Epithelial cell of esophagus (primary cell): ENCODE results near the gene OR2T35.
"Not testable (repeated sequence)": the region's sequence is repeated elsewhere in the genome, so short reads cannot be mapped to it uniquely, and the experiment has no call there.

Experiments
- DNase-seq: peaks from one replicate; pipeline ENCODE4 v3.0.0; 2010; ENCODE audit warnings: low read depth
- H3K4me3 ChIP-seq: 2 replicates; pipeline ENCODE4 v1.5.1; 2011; ENCODE audit warnings: mild to moderate bottlenecking, low read length, control low read depth
- TF ChIP-seq, protein P1 (sequence below): IDR thresholded peaks from 2 replicates; pipeline ENCODE4 v1.5.1; 2011; ENCODE audit warnings: low read depth, mild to moderate bottlenecking, low read length, control low read depth, inconsistent platforms; ENCODE audit not compliant: insufficient read depth; ENCODE audit errors: missing control alignments

The OR2T35 gene

DNA sequence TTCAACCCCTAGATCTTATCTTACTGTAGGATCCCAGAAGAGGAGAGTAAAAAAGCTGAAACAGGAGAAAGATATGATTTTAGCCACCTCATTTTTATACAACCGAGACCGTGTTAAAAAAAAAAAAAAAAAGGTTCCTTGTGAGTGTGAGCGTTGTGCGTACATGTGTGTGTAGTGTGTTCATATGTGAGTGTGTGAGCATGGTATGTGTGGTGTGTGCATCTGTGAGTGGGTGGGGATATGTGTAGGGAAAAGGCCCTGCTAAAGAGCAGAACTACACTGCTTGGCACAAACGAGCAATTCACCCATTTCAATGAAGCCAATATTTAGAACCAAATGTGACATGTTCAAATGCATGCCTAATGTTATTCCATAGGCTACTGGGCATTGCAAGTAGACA, 3.5 kb downstream of the OR2T35 start:
- not testable (repeated sequence) for DNase-seq, H3K4me3 ChIP-seq

DNA sequence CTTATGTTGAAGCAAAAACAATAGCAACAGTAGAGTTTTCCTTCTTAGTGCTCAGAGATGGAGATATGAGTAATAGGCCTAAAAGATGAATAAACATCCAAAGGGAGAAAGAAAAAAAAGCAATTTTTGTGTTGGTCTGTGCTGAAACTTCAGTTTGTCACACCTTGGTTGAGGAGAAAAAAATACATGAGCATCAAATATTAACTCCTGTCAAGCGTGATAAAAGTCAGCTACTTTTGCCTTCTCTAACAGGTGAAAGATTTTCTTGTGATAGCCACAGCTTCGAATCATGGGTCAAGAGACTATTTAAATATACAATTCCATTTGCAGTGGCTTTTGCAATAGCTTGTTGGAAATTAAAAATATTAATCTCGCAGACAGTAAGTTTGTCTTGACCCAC, 4.2 kb downstream of the OR2T35 start:
- not testable (repeated sequence) for H3K4me3 ChIP-seq, DNase-seq

DNA sequence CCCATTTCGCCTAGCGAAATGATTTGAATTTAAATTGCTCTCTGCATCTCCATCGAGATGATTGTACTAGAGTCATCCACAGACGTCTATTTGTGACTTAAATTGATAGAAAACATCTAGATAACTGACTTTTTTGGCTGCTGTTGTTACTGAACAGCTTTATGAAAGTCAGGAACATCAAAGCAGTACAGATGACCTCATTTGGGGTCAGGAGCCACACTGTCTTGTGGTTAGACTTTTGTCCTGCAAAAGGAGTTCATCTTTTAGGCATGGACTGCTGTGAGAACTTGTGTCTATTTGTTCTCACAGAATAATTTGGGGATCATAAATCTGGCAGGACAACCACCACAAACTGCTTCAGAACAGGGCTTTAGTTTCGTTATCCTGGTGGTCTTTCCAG, 5.4 kb downstream of the OR2T35 start:
- not testable (repeated sequence) for DNase-seq, H3K4me3 ChIP-seq

DNA sequence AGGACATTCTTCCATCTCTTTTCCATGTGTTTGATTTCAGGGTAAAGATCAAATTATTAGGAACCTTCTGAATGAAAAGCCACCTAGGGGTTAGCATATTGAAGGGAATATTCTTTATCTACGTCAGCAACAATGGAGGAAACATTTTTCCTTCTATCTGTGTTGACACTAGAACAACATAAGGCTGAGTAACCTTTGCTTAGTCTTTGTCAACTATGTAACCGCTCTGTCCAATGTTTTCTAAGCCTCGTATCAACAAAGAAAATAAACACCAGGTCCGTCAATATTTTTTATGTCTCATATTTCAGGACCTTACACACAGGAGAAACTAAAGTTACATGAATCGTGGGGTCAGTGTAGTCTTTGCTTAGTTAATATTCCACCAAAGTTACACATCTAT, 8.5 kb downstream of the OR2T35 start:
- DNase-seq, H3K4me3 ChIP-seq: not testable (repeated sequence)

DNA sequence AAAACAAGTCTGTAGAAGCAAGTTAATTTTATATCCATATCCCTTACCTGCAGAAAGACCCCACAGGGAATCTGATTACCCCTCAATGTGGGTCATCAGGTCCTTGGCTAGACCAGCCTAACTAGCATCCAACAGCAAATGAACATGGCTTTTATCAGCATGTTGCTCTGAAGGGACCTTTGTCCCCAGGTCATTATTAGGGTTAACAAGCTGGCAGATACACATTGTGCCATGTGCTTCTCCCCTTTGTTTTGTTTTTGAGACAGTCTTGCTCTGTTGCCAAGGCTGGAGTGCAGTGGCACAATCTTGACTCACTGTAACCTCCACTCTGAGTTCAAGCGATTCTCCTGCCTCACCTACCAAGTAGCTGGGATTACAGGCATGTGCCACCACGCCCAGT, 10.1 kb downstream of the OR2T35 start, which contains the start of gene OR2T11:
TSS of gene OR2T11 (minus strand) at position 101 of the 400 bp plus-strand sequence. CDS start 7,963 bp downstream, outside the sequence.
- DNase-seq, H3K4me3 ChIP-seq: not testable (repeated sequence)

DNA sequence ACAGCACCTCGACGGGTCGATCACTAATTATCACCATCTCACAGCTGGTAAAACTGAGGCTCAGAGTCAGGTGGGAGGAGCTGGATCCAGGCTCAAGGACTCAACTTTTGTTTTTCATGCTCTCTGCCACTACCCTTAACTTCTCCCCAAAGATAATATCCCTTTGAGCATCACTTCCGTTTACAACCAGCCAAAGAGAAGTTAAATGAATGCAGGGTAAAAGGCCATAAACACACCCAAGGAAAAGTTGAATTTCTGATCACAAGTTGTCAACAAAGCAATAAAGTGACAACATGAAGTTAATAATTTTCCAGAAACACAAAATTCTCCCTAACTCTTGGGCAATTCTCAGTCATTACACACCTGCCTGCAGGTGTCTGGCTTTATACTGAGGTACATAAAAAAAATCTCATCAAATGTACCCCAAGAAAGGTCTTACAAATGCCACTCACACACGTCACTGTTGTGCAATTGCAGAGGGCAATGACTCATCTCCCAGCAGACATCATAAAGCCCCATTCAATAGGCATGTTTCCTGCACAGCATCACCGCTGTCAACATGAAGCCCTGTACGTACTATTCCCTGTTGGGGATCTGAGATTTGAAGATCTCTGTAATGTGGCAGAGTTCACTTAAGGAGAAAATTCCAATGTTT, 13.6 kb downstream of the OR2T35 start:
- no peak overlapping the region for H3K4me3 ChIP-seq
- TF ChIP-seq, protein P1, sequence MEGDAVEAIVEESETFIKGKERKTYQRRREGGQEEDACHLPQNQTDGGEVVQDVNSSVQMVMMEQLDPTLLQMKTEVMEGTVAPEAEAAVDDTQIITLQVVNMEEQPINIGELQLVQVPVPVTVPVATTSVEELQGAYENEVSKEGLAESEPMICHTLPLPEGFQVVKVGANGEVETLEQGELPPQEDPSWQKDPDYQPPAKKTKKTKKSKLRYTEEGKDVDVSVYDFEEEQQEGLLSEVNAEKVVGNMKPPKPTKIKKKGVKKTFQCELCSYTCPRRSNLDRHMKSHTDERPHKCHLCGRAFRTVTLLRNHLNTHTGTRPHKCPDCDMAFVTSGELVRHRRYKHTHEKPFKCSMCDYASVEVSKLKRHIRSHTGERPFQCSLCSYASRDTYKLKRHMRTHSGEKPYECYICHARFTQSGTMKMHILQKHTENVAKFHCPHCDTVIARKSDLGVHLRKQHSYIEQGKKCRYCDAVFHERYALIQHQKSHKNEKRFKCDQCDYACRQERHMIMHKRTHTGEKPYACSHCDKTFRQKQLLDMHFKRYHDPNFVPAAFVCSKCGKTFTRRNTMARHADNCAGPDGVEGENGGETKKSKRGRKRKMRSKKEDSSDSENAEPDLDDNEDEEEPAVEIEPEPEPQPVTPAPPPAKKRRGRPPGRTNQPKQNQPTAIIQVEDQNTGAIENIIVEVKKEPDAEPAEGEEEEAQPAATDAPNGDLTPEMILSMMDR = no peak
- peak; percentile 28 for DNase-seq

DNA sequence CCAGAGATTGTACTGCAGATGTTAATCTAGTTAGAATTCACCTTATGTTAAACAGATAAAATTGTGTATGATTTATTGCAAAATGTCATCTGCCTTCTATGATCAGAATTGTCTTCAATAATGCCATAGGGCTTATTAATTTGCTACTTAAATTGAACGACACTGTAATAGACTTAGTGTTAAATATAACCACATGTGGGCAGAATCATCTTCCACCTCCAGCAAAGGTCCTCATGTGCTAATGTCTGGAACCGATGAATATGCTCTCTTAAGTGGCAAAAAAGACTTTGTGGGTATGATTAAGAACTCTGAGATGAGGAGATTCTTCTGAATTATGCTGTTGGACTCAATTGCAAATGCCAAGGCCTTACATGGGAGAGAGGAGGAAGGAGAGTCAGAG, 14.5 kb downstream of the OR2T35 start:
- no peak overlapping the region for H3K4me3 ChIP-seq
- TF ChIP-seq, protein P1 = no peak
- no peak for DNase-seq

DNA sequence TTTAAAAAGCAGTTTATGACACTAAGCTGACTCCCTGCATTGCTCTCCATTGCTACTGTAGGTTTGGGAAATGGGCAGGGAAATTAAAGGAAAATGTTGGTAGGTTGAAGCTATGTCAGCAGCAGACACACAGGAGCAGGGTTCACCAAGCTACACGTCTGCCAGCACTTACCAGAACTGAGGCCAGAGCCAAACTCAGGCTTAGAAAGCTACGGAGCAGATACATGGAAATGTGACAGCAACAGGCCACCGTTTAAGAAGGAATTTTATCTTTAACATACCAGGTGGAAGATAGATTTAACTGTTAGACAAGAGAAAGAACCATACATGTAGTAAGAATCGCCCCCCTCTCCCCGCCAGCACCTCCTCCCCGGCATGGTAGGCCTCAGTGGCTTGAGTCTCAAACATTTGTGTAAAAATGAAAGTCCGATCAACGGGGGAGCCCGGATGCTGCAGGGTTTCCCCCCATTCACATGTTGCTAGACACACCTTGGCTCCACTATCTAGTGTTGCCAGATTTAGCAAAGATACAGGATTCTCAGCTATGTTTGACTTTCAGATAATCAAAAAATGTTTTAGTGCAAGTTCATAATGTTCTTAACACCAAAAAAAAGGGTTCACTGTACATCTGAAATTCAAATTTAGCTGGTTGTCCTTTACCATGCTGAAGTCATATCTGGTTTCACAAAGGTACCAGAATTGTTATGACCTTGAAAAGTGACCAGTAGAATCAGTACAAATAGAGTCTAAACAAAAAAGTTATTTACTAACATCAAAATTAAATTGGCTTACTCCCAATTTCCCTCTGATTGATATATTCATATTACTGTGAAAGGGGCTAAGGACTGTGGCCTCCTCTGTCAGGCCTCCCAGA, 16.9 kb downstream of the OR2T35 start:
- H3K4me3 ChIP-seq = no peak overlapping the region
- no peak for DNase-seq
- TF ChIP-seq, protein P1 = no peak

DNA sequence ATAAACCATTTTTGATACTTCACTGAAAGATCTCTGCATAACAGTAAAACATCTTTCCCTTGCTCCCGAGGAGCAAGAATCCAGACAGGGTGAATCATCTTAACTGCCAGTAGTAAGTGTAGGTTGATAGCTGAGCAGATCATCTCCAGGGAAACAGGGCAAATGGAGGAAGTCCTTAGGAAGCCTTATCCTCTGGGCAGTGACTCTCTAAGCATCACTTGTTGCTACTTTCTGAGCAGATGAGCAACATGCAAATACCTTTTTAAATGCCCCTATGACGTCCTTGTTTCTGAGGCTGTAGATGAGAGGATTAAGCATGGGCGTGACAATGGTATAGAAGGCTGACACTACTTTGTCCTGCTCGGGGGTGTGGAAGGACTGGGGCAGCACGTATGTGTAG, 19.1 kb downstream of the OR2T35 start:
- H3K4me3 ChIP-seq = no peak overlapping the region
- TF ChIP-seq, protein P1 = no peak
- DNase-seq = no peak

DNA sequence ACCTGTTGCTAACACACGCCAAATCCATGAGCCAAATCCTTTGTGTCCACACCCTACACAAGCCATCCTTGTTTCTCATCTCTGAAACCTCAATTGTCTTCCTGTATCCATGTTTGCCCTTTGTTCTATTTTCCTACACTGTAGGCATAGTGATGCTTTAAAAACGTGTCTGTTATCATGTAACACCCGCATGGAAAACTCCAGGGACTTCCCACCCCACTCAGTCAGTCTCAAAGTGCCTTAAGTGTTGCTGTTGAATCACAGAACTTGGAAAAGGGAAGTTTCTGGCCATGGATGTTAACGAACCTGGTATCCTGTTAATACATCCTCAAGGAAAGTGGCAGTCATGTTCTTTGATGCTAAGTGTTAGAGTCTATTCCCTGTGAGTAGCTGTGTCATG, 19.9 kb downstream of the OR2T35 start:
- DNase-seq = no peak
- TF ChIP-seq, protein P1 = no peak
- H3K4me3 ChIP-seq = no peak overlapping the region
